Myocyte (in vitro differentiated cells): ENCODE measurements around the gene CORIN. TPM values are rescaled to one million over a fixed set of nuclear protein-coding genes. Genes with fewer than 3 reads are reported as not detected.
A peak's percentile ranks its signal among the peaks of the same experiment; 100 is the strongest.

Experiments
- DNase-seq: peaks from one replicate; pipeline ENCODE4 v3.0.0-alpha.2; 2012; ENCODE audit warnings: low read depth
- total RNA-seq: library from RNA; depleted of rRNA; stranded (reverse); fragments of >200 nt; gene quantifications from 2 replicates; pipeline ENCODE4 v1.2.3, GENCODE V29; 2014

The CORIN gene
- total RNA-seq, 1 donor from 2014 or later, result 1.5 TPM

DNA sequence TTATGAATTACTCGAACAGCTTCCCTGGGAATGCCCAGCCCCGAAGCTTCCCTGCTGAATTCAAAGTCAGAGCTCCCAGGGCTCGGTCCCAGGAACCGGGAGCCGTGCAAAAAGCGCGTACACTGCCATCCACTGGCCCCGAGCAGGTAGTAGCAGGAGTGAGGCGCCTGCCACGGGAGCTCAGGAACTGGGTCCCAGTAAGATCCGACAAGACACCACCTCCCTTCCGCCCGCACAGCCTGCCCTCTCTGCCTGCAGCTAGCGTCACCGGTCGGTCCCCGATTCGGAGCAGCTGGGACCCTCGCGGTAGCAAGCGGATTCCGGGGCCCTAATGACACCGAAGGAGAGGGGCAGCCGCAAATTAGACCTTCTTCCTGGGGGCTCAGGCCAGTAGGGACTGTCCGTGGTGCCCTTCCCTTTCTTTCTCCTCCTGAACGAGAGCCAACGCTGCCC is 1.2 kb downstream of the CORIN start:
- DNase-seq, result peak; percentile 88

DNA sequence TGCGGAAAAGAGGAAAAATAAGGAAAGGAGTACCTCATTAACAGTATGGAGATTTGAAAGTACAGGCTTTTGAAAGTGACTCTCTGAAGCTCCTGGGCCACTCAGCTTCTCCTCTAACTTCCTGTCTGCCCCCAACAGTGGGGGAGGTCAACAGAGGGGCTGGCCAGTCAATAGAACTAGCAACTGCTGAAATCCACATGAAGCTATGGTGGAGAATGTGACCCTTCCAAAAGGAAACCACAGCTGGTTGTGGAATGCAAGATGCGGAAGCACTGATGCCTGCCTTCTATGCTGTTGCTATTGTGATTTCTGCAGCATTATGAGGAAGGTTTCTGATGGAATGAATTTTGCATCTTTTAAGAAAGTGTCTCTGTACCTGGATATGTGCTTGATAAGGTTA is 2.4 kb downstream of the CORIN start:
- peak; percentile 48 for DNase-seq

GRCh38 chr4:47831026-47831679 is 6.7 kb downstream of the CORIN start:
- DNase-seq, result peak; percentile 25

DNA sequence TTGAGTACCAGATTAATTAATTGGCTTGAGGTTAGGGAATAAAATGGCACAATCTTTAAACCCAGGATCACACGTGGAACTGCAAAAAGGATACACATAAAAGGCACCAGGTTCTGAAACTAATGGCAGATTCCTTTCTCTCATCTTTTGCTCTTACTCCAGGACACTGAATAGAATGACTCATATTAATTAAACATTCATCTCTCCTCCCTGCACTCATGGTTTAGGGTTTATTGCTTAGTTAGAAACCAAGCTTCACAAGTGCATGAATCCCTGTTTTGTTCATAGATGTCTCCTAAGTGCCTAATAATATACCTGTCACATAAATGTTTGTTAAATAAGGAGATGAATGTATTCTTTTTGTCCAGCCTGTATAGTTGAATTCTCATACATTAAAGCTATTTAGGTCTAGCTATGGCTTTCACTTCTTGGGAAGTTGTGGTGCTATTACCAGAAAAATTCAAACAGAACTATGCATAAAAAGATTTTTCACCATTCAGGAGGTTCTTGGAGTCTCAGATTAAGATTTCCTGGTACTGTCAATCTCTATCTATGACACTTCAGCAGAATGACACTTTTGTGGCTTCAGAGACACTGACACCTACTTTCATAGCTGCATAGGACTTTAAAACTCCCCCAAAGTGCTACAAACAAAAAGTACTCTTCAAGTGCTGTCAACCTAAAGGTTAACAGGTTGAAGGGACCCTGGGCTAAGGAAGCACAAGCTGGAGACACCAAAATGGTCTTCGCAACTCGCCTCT is 7.4 kb downstream of the CORIN start:
- DNase-seq, result no peak

- DNase-seq, result no peak
Measured at GRCh38 chr4:47829438-47829837, 8.4 kb downstream of the CORIN start.

- DNase-seq, result no peak
Measured at GRCh38 chr4:47827343-47828047, 10.4 kb downstream of the CORIN start.

DNA sequence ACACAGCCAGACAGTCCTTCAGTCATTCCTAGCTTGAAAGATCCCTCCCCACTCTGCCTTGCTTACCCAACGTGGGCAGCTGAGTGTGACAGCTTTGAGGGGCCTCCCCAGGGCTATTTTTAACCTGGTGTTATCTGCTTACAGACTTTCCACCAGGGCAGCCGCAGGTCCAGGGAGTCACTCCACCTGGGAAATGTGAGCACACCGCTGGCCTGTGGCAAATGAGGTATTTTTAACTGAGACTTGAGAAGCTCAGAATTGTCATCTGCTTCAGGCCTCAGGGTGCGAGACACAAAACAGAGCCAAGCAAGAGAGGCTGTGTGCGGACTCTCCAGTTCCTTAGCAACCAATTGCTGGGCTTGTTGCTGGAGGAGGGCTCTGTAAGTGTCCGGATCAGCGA is 13.0 kb downstream of the CORIN start:
- DNase-seq, result peak; percentile 76

GRCh38 chr4:47819178-47819577 is 18.7 kb downstream of the CORIN start:
- no peak for DNase-seq

DNA sequence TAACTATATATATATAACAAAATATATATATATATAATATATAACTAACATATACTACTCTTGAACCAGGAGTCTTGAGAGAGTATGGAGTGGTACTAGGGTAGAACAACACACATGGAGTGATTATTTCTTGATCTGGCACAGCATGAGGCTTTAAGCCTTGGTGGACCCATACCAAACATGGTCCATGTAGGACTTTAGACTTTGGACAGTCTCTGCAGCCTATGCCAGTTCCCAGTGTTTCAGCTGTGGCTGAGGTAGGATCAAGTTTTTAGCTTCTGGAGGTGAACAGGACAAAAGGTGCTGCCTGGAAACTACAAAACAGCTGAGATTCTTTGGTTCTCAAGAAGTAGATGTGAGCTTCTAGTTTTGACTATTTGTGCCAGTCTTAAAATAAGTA is 20.6 kb downstream of the CORIN start:
- no peak for DNase-seq

GRCh38 chr4:47816748-47817147 is 21.1 kb downstream of the CORIN start:
- DNase-seq, result no peak

GRCh38 chr4:47814618-47815295 is 23.1 kb downstream of the CORIN start:
- DNase-seq, result no peak

- no peak for DNase-seq
Measured at GRCh38 chr4:47809654-47810203, 28.1 kb downstream of the CORIN start.

GRCh38 chr4:47804598-47804997 is 33.3 kb downstream of the CORIN start:
- DNase-seq, result no peak

- DNase-seq, result peak; percentile 16
Measured at GRCh38 chr4:47801481-47802002, 36.3 kb downstream of the CORIN start.

DNA sequence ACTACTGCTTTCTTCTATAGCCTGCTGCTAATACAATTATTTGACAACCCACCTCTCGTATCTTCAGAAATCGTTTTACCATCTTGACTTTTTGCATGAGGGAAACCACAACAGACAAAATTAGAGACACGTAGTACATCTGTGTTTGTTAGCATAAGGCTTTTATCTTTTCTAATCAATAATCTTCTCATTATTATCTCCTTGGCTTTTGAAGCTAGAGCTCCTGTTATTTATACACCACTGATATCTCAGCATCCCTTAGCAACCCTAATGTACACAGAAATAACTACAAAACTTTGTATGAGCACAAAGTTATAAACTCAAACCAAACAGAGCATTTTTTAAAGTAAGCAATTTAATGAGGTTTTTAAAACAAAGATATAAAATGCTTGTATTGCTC is 39.7 kb downstream of the CORIN start:
- no peak for DNase-seq

GRCh38 chr4:47791965-47792364 is 45.9 kb downstream of the CORIN start:
- DNase-seq, result no peak

- DNase-seq, result no peak
Measured at GRCh38 chr4:47790105-47790504, 47.8 kb downstream of the CORIN start.

DNA sequence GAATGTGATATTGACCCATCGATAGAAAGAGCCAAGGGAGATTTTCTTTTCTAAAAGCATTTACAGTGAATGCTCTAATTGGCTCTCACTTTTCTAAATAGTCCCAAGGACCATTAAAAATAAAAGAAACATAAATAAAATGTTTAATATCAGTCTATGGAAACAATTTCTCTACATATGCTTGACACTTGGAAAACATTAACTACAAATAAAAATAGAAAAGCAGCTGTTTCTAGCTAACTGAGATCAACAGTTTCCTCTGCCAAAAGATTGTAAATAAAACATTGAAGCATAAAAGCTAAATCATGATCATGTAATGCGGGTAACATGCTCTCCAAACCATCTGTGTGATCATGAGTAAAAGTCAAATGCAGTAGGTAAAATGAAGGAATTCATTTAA is 49.7 kb downstream of the CORIN start:
- DNase-seq, result no peak

DNA sequence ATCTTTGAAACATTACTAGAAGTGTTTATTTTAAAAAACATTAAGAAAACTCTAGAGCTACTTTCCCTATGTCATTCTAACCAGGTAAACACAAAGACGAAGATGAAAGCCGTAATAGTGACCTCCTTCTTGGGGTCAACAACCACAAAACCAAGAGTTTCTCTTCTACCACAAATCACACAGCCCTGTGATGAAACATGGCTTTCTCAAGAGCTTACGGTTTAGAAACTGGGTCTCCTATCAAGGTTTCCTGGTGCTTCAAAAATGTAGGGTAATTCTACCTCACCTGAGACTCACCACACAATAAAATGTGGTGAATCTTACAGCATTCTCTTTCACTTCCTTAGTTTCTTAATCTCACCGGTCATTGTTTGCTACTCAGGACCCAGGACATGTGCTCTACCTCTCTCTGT is 50.9 kb downstream of the CORIN start:
- no peak for DNase-seq

DNA sequence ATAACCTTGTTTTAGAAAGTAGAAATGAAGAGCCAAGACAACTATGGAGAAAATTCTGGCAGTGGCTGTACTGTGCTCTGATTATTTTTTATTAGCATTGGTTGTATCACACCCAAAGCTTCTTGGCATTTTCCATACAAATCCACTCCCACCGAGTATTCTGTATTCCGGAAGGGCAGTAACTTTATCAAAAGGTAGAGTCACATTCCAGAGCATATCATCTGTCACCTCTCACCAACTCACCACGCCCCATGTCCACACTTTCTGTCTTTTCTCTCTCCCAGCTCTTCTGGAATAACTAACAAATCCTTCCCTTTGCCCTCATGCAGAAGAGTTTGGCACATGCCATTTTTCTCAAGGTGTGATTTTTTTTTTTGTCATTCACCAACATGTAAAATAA is 52.7 kb downstream of the CORIN start:
- no peak for DNase-seq

DNA sequence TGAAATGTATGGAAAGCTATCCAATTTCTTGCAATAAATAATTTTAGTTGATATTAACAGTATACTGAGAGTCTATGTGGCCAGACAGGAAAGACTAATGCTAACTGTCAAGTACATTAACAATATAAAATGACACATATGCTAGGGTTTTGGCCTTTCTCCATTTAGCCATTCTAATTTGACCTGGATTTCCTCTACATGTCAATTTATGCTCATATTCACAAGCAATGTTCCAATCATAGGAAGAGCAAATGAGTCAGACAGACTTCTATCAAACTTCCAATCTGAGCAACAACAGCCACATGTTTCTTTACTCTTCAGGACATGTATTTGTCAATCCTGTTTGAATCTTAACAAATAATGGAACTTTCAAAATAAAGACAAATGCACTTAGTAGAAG is 53.6 kb downstream of the CORIN start:
- DNase-seq, result no peak
